M059J (cell line): ENCODE measurements around the gene ALX1. TPM values are rescaled to one million over a fixed set of nuclear protein-coding genes. Genes with fewer than 3 reads are reported as not detected.
"Not testable (repeated sequence)": the region's sequence is repeated elsewhere in the genome, so short reads cannot be mapped to it uniquely, and the experiment has no call there.

ENCODE experiments used
- DNase-seq: peaks from one replicate; pipeline ENCODE4 v3.0.0-alpha.2; 2012; ENCODE audit warnings: low read depth
- total RNA-seq: library from RNA; depleted of rRNA; stranded (reverse); fragments of >200 nt; shearing (Covaris generic); gene quantifications from 2 replicates; pipeline ENCODE4 v1.2.3, GENCODE V29; 2014; rRNA removed

The ALX1 gene
- total RNA-seq, 1 experiment from 2014 or later, result not detected

DNA sequence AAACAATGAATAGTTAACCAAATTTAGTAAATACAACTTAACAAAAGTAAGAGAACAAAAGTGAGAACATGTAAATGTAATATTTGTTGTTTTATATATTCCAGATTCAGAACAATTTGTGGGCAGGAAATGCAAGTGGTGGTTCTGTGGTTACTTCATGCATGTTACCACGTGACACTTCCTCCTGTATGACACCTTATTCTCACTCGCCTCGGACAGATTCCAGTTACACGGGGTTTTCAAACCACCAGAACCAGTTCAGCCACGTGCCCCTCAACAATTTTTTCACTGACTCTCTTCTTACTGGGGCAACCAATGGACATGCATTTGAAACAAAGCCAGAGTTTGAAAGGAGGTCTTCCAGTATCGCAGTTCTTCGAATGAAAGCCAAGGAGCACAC lies 21.0 kb downstream of the ALX1 start:
- DNase-seq, result no peak

DNA sequence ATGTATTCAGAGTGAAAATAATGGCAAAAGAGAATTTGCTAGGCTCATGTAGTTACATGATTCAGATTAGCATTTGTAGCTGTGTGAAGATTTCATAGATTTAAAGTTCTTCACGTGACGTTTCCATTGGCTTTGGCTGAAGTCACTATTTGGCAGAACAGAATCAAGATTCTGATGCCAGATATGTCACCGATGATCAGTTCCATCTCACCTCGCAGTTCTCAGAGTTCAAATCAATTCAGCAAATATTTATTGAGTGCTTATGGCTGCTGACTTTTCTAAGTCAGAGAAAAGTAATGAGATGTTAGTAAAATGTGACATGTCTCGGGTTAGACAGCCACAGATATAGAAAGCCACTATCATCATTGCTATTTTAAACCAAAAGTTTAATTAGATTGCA lies 28.4 kb downstream of the ALX1 start:
- no peak for DNase-seq

DNA sequence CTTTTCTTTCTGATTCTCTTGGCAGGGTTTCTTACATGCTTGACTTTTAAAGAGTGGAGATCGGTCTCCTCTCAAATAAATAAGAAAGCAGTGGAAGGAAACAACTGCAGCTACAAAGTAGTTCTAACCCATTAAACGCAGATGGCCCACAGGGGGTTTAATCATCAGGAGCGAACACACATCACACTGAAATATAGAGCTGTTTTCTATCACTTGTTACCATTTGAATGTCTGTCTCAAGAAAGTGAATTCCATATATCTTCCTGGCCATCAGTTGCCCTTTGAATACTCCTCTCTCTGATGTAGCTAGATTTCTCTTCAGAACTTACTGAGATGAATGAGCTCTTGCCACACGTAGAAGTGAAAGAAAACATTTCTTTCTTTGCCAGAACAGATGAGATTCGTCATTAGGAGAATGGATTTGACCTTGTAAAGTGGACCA lies 29.1 kb downstream of the ALX1 start:
- DNase-seq, result no peak

DNA sequence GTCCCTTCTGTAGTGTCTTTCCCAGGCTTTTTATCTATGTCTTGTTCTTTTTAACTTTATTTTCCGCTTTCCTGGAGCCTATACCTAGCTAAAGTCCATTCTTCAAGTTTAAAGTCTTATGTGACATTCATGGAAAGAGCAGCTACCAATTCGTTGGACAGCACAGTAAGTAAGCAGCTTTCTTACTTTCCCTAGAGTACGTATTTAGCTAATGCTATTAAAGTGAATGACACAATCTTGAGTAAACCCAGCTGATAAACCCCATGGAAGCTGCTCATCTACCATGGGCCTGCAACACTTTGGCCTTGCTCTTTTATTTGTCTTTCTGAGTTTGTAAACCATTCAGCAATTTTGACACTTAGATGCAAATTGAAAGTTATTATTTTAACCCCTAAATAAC lies 30.0 kb downstream of the ALX1 start:
- DNase-seq, result no peak

DNA sequence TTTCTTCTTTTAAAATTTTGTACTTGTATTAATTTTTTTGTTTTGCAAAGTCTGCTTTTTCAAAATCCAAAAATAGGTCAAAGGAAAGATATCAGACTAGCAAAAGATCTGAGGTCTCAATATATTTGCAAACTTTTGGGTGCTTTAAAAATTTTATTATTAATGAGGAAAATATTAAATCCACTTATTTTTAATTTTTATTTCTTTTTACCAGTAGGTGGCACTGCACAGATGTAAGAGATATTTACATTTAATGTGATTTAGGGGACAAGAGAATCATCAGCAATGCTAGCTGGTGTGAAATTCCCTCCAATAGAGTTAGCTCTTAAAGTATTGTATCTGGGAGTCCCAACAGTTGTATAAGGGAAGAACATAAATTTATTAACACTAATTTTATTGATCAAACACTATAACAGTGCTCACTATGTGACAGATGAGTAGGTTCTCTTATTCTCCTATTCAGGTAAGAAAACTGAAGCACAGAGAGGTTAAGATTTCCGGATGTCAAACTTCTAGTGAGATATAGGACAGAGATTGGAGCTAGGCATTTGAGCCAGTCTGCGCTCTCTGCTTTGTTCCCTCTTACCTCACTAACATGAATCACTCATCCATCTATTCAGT lies 30.5 kb downstream of the ALX1 start:
- no peak for DNase-seq

DNA sequence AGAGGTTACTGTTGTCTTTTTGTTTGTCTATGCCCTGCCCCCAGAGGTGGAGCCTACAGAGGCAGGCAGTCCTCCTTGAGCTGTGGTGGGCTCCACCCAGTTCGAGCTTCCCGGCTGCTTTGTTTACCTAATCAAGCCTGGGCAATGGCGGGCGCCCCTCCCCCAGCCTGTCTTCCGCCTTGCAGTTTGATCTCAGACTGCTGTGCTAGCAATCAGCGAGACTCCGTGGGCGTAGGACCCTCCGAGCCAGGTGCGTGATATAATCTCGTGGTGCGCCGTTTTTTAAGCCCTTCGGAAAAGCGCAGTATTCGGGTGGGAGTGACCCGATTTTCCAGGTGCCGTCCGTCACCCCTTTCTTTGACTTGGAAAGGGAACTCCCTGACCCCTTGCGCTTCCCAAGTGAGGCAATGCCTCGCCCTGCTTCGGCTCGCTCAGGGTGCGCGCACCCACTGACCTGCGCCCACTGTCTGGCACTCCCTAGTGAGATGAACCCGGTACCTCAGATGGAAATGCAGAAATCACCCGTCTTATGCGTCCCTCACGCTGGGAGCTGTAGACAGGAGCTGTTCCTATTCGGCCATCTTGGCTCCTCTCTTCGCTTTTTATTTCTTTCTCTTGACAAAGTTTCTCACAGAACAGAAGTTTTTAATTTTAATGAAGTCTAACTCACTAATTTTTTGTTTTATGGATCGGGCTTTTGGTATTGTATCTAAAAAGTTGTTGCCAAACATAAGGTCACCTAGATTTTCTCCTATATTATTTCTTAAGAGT lies 38.0 kb downstream of the ALX1 start:
- DNase-seq, result not testable (repeated sequence)

DNA sequence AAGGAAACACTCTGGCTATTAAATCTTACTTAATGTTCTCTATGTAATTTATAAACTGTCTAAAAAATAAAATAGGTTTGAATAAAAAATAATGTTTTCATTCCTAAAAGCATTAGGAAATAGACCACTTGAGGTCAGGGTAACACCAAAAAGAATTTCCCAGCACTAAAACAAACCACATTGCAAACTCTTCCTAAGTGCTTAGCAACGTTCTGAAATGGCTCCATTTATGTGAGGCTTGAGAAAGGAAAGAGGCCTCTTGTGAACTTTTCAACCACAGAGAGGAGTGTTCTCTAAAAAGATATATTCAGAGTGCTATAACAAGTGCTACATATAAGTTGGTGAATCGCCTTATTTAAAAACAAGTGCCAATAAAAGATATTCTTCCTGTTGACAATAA lies 42.7 kb downstream of the ALX1 start:
- DNase-seq, result no peak

DNA sequence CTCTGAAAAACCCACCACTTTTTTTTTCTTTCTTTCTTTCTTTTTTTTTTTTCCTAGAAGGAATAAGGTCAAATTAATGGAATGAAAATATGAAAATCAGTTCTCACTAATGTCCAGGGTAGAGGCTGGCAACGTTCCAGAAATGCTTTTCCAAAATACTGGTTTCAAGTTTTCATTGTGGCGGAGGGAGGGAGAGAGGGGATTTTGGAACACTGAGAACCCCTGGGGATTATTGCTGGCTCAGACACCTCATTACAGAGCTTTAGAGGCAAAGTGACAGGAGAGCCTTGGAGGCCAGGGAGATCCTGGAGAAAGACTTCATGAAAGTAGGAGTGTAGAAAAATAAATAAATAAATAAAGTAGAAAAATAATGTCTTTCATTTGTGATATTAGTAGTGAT lies 45.4 kb downstream of the ALX1 start:
- no peak for DNase-seq

DNA sequence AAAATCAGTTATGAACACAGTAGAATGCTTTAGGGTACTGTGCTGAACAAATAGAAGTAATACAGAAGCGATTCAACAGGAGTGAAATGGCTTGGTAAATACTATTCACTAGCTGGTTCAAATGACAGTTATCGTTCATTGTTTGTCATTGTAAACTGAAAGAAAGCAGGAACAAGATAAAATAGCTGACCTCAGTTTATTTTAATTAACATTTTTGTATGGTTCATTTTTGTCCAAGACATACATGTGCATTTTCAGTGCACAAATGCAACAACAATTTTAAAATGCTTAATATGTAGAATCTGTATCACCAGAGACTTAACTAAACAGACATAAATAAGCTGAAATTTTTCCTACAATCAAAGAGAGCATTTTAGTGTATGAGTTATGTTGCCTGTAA lies 49.9 kb downstream of the ALX1 start:
- DNase-seq, result no peak

DNA sequence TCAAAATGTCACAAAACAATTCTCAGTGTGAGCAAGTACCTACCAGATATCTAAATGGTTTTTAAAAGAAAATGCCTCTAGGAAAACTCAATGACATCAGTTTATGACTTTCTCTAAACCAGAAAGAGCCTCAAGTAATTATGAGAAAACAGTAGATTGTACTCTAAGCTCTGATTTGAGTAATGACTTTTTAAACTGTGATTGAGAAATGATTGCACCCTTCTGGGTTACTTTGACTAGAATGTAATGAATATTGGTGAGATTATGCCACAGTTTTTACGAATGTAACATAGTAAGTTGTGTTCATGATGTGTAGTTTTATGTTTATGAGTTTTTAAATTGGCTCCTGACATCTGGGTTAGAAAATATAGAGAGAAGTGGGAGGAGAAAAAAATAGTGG lies 68.8 kb downstream of the ALX1 start:
- no peak for DNase-seq

DNA sequence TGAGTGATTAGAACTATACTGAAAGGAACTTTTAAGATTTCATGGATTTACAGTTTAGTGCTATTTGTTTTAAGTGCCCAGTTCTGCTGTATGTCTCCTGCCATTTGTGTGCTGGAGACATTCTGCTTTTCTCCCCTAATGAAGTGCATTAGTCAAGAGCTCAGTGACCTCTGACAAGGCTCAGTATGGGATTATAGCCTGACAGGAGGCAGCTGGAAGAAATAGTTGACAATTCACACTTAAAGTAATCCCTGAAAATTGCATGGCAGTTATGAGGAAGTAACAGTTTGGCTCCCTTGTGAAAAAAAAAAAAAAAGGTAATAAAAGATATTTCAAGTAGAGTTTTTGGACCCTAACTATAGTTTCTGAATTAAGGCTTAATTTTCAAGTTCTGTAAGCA lies 70.3 kb downstream of the ALX1 start:
- no peak for DNase-seq

Other genes with a start within 250 kb of the ALX1 start
- not detected in 2 replicates for gene TSPAN19, start 243.9 kb upstream of the ALX1 start, total RNA-seq
- gene LRRIQ1, start 243.9 kb upstream of the ALX1 start, total RNA-seq, result not detected in 2 replicates